AG04449 (cell line): ENCODE measurements around the gene SSU72.

Experiments
- CTCF ChIA-PET: fragments of 350-600 bp; formaldehyde crosslinking; extraction: SDS; loops from one replicate; lab custom pipeline; 2021; ENCODE audit warnings: antibody characterized with exemption; lab: Yijun Ruan, JAX
- POLR2A ChIA-PET: fragments of 400-600, 350-600 bp; formaldehyde crosslinking; extraction: SDS; loops from one replicate; lab custom pipeline; 2020; ENCODE audit warnings: antibody characterized with exemption, inconsistent platforms; lab: Yijun Ruan, JAX
- DNase-seq: peaks from one replicate; pipeline ENCODE4 v3.0.0-alpha.2; 2010; ENCODE audit warnings: low read depth, low spot score
- H3K4me3 ChIP-seq: 2 replicates; pipeline ENCODE4 v1.5.1; 2011; ENCODE audit warnings: low read depth, mild to moderate bottlenecking, control low read depth, low read length
- TF ChIP-seq, protein P1 (sequence below): IDR thresholded peaks from one replicate; pipeline ENCODE4 v1.5.1; 2011; ENCODE audit warnings: mild to moderate bottlenecking, moderate library complexity, low read length, control low read depth, inconsistent platforms; ENCODE audit not compliant: insufficient read depth; ENCODE audit errors: missing control alignments

SSU72 gene

DNA sequence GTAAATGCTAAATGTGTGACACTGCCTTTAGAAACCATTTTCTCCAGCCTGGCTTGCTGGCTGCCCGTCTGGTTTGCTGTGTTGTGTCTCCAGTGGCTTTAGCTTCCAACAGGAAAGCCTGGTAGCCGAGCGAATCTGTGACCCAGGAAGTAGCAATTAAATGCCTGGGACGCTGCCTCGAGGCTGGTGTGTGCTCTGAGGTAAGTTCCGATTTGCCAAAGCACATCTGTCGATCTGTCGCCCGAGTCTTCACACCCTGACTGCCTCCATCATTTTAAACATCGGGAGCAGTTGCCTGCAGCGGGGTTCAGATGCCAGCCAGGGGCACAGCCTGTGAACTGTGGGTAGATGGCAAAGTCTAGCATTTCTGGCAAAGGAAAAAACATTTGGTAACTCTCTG, 42.9 kb upstream of the SSU72 start:
- CTCF ChIA-PET = no interaction called here
- no peak for DNase-seq
- TF ChIP-seq, protein P1, sequence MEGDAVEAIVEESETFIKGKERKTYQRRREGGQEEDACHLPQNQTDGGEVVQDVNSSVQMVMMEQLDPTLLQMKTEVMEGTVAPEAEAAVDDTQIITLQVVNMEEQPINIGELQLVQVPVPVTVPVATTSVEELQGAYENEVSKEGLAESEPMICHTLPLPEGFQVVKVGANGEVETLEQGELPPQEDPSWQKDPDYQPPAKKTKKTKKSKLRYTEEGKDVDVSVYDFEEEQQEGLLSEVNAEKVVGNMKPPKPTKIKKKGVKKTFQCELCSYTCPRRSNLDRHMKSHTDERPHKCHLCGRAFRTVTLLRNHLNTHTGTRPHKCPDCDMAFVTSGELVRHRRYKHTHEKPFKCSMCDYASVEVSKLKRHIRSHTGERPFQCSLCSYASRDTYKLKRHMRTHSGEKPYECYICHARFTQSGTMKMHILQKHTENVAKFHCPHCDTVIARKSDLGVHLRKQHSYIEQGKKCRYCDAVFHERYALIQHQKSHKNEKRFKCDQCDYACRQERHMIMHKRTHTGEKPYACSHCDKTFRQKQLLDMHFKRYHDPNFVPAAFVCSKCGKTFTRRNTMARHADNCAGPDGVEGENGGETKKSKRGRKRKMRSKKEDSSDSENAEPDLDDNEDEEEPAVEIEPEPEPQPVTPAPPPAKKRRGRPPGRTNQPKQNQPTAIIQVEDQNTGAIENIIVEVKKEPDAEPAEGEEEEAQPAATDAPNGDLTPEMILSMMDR = no peak
- POLR2A ChIA-PET = no interaction called here
- peak overlapping the region; percentile 27; the same call in 1 of the 2 replicates for H3K4me3 ChIP-seq

DNA sequence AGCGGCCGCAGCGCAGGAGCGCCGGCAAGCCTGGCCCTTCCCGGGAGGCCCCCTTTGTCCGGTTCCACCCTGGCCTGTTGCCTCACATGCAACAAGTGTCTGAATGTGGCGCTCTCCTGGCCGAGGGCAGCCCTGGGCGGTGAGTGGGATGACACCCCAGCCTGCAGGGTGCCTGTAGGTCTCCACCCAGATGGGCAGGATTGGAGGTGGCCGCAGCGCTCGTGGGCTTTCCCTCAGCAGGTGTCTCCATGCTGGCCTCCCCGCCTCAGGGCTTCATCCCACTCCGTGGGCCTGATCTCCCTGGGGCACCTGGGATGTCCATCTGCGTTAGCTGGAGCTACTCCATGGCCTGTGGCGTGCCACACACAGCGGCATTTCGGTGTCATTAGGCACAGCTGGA, 42.2 kb upstream of the SSU72 start:
- ChIA-PET POLR2A (no interaction called here), CTCF (no interaction called here)
- H3K4me3 ChIP-seq = peak overlapping the region; percentile 99
- no peak for DNase-seq
- TF ChIP-seq, protein P1 = no peak

DNA sequence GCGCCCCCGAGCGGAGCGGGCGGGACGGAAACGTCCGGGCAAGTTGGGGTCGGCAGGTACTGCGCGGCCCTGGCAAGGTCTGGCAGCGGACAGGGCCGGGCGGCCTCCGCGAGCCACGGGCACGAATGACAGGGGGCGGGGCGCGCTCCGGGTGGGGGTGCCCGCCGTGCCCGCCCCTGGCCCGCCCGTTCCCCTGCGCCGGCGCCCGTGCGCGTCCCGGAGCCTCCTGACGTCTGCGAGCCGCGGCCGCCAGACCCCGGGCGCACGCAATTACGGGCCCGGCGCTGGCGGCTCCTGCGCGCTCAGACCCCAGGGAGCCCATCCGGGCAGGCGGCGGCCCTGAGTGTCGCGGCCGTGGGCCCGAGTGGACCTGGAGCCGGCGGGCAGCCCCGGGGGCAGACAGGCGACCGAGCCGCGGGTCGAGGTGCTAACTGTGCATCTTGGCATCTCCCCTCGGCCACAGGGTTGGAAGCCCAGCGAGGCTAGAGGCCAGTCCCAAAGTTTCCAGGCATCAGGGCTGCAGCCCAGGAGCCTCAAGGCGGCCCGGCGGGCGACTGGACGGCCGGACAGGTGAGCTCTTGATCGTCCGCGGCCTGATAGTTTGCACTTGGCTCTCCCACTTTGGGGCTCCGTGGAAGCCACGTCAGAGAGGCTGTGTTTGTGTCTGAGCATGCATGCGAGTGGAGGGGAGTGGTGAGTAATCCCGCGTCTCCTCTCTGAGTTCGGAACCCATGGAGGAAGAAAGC, 41.6 kb upstream of the SSU72 start:
- CTCF ChIA-PET = no interaction called here
- H3K4me3 ChIP-seq = peak overlapping the region; percentile 99
- DNase-seq = no peak
- POLR2A ChIA-PET = interaction anchor here (0.6 to 1.6 kb wide), 8 partner anchors 13 to 63 kb away, joined by 3 to 5 read pairs (median 4); no protein-coding TSS in a partner anchor
- TF ChIP-seq, protein P1 = no peak

DNA sequence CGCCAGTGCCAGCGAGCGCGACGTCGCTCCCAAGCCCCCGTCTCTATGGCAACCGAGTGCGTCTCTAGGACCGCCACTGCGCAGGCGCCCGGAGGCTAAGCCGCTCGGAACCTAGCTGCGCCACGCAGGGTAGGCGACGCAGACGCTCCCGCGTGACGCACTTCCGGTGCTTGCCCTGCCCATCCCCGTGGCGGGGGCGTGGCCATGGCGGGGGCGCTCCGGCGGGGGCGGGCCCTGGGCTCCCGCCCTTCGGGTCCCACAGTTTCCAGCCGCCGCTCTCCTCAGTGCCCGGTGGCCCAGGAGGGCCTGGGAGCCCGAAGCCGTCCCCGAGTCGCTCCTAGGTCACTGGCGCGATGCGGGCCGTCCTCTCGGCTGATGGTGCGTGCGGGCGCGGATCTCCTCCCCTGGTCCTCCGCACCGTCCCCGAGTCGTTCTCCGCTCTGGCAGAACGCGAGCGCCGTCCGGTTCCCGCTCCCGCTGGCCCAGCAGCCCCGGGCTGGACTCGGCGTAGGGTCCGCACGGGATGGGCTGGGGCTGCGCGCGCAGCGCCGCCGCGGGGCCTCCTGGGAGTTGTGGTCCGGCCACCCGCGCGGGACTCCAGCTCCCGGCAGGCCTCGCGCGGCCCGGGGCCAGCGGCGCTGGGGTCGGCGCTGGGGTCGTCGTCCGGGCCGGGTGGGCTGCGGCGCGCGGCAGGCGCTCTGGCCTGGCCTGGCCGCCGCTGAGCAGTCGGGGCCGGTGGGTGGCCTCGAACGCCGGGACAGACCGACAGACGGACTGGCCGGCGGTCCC, 40.8 kb upstream of the SSU72 start, which contains the start of gene MIB2:
MIB2 (plus strand) TSS at position 245 of the 789 bp plus-strand sequence. CDS start 7,953 bp downstream, outside the sequence.
- H3K4me3 ChIP-seq = peak within 1 kb of the TSS; percentile 99
- TF ChIP-seq, protein P1 = no peak
- peak; percentile 57 for DNase-seq
- CTCF ChIA-PET = no interaction called here
- POLR2A ChIA-PET = interaction anchor here (0.6 to 1.6 kb wide), 10 partner anchors 9 to 104 kb away, joined by 3 to 5 read pairs (median 3); no protein-coding TSS in a partner anchor

DNA sequence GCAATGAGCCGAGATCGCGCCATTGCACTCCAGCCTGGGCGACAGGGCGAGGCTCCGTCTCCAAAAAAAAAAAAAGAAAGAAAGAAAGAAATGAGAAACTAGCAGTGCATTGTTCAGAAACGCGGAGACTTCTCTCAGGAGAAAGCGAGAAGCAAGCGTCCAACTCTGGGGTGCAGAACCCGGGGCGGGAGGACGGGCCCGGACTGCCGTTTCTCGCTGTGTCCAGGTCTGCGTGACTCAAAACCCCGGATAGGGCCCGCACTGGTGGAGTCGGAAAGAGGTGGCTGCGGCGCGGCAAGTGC, 40.2 kb upstream of the SSU72 start:
- no peak for DNase-seq
- ChIA-PET POLR2A (interaction anchor here (1.0 to 1.6 kb wide), 4 partner anchors 8 to 103 kb away, joined by 3 to 5 read pairs (median 4); no protein-coding TSS in a partner anchor), CTCF (interaction anchor here (1.3 kb wide), 1 partner anchor 11 kb away, joined by 4 read pairs; no protein-coding TSS in a partner anchor)
- TF ChIP-seq, protein P1 = no peak
- H3K4me3 ChIP-seq = peak overlapping the region; percentile 99
